Neural progenitor cell (in vitro differentiated cells): ENCODE data around the gene SAMD4A. TPM values are rescaled to one million over a fixed set of nuclear protein-coding genes. Genes with fewer than 3 reads are reported as not detected.

ENCODE experiments used
- DNase-seq: peaks from one replicate; pipeline ENCODE4 v3.0.0-alpha.2; 2016; ENCODE audit warnings: low spot score
- H2AFZ ChIP-seq: fragments of 200-600 bp; sonication (generic); replicated peaks from 2 replicates; pipeline ENCODE4 v1.6.1; 2016; ENCODE audit warnings: antibody characterized with exemption
- H3F3A ChIP-seq: fragments of 200-600 bp; sonication (generic); 2 replicates; pipeline ENCODE4 v1.6.1; 2016; ENCODE audit warnings: antibody characterized with exemption, low read depth
- H3K27ac ChIP-seq: fragments of 200-600 bp; sonication (generic); 2 replicates; pipeline ENCODE4 v1.5.1; 2016; ENCODE audit warnings: mild to moderate bottlenecking
- H3K27me3 ChIP-seq: fragments of 200-600 bp; sonication (generic); 2 replicates; pipeline ENCODE4 v1.6.1; 2016; ENCODE audit warnings: mild to moderate bottlenecking, moderate library complexity
- H3K36me3 ChIP-seq: fragments of 200-600 bp; sonication (generic); 2 replicates; pipeline ENCODE4 v1.5.1; 2016
- H3K4me1 ChIP-seq: fragments of 200-600 bp; sonication (generic); 2 replicates; pipeline ENCODE4 v1.6.1; 2016; ENCODE audit warnings: mixed run types
- H3K4me2 ChIP-seq: fragments of 200-600 bp; sonication (generic); 2 replicates; pipeline ENCODE4 v1.6.1; 2016
- H3K4me3 ChIP-seq: fragments of 200-600 bp; sonication (generic); 2 replicates; pipeline ENCODE4 v1.5.1; 2016
- H3K79me2 ChIP-seq: fragments of 200-600 bp; sonication (generic); 2 replicates; pipeline ENCODE4 v1.6.1; 2016; ENCODE audit warnings: low read depth
- H3K9ac ChIP-seq: fragments of 200-600 bp; sonication (generic); 2 replicates; pipeline ENCODE4 v1.6.1; 2016
- H3K9me3 ChIP-seq: fragments of 200-600 bp; sonication (generic); 2 replicates; pipeline ENCODE4 v1.5.1; 2016; ENCODE audit warnings: low read depth
- H4K20me1 ChIP-seq: fragments of 200-600 bp; sonication (generic); 2 replicates; pipeline ENCODE4 v1.6.1; 2016; ENCODE audit warnings: low read depth
- H3K27ac Mint-ChIP-seq: 3 replicates; pipeline ENCODE4 v1.8.0; 2021; ENCODE audit warnings: mixed read lengths
- H3K27me3 Mint-ChIP-seq: 2 replicates; pipeline ENCODE4 v1.8.0; 2022; ENCODE audit warnings: low read depth, mild to moderate bottlenecking, inconsistent platforms, moderate library complexity, mixed read lengths; ENCODE audit not compliant: insufficient read depth
- H3K36me3 Mint-ChIP-seq: 3 replicates; pipeline ENCODE4 v1.8.0; 2021; ENCODE audit warnings: mixed read lengths
- H3K4me1 Mint-ChIP-seq: 3 replicates; pipeline ENCODE4 v1.8.0; 2021; ENCODE audit warnings: mixed read lengths
- H3K4me3 Mint-ChIP-seq: 3 replicates; pipeline ENCODE4 v1.8.0; 2021; ENCODE audit warnings: mild to moderate bottlenecking, moderate library complexity, mixed read lengths
- H3K9me3 Mint-ChIP-seq: 3 replicates; pipeline ENCODE4 v1.8.0; 2020; ENCODE audit warnings: mixed read lengths
- CTCF ChIP-seq: fragments of 200-600 bp; sonication (generic); IDR thresholded peaks from 2 replicates; pipeline ENCODE4 v1.5.1; 2017; ENCODE audit warnings: antibody characterized with exemption, mild to moderate bottlenecking
- EZH2 ChIP-seq: fragments of 200-600 bp; sonication (generic); IDR thresholded peaks from 2 replicates; pipeline ENCODE4 v1.6.1; 2017; ENCODE audit warnings: antibody characterized with exemption, mild to moderate bottlenecking, moderate library complexity
- EZH2phosphoT487 ChIP-seq: fragments of 200-600 bp; sonication (generic); IDR thresholded peaks from 2 replicates; pipeline ENCODE4 v1.6.1; 2017; ENCODE audit warnings: antibody characterized with exemption
- total RNA-seq: library from RNA; depleted of rRNA; stranded (reverse); fragments of >200 nt; gene quantifications from 2 replicates; pipeline ENCODE4 v1.2.3, GENCODE V29; 2015; ENCODE audit warnings: low replicate concordance

Gene SAMD4A
- total RNA-seq, 1 donor from 2014 or later, result 4.3 TPM

- TF ChIP-seq CTCF (peak; percentile 96), EZH2phosphoT487 (no peak)
- H3K27ac ChIP-seq, result no peak overlapping the region
- H3K4me3 Mint-ChIP-seq, result peak overlapping the region; percentile 56
These were observed 238.8 kb downstream of the SAMD4A start for GRCh38 chr14:54805445-54806322.

GRCh38 chr14:54806616-54807015 is 239.7 kb downstream of the SAMD4A start:
- Histone ChIP-seq H3K27me3 (peaks cover 30% of the 10 kb centered on the region), H3K27ac (no peak overlapping the region), H3K9ac (no peak overlapping the region), H3K36me3 (no peaks in the 10 kb centered on the region), H2AFZ (no peak overlapping the region), H3F3A (no peaks in the 10 kb centered on the region), H3K79me2 (no peaks in the 10 kb centered on the region), H3K9me3 (no peaks in the 10 kb centered on the region), H3K4me3 (no peak overlapping the region), H4K20me1 (no peaks in the 10 kb centered on the region), H3K4me1 (no peaks in the 10 kb centered on the region), H3K4me2 (no peak overlapping the region)
- Mint-ChIP-seq H3K36me3 (no peaks in the 10 kb centered on the region), H3K27me3 (peaks cover 14% of the 10 kb centered on the region), H3K4me1 (peaks cover 14% of the 10 kb centered on the region), H3K27ac (no peak overlapping the region), H3K9me3 (peaks cover 2% of the 10 kb centered on the region), H3K4me3 (no peak overlapping the region)
- TF ChIP-seq EZH2phosphoT487 (no peak), CTCF (no peak), EZH2 (no peak)
- DNase-seq, result no peak

More at GRCh38 chr14:54805445-54806322, 238.8 kb downstream of the SAMD4A start:
- Histone ChIP-seq H3K79me2 (no peaks in the 10 kb centered on the region), H3K4me2 (peak overlapping the region; percentile 57), H3K4me1 (no peaks in the 10 kb centered on the region), H3K4me3 (peak overlapping the region; percentile 25), H3K27me3 (peaks cover 30% of the 10 kb centered on the region), H3K9ac (no peak overlapping the region), H2AFZ (peak overlapping the region; percentile 86), H3K36me3 (no peaks in the 10 kb centered on the region), H3K9me3 (no peaks in the 10 kb centered on the region), H3F3A (no peaks in the 10 kb centered on the region), H4K20me1 (no peaks in the 10 kb centered on the region)
- DNase-seq, result peak; percentile 93
- H3K9me3 Mint-ChIP-seq, result peaks cover 5% of the 10 kb centered on the region
- peaks cover 14% of the 10 kb centered on the region for H3K4me1 Mint-ChIP-seq
- no peak overlapping the region for H3K27ac Mint-ChIP-seq
- H3K27me3 Mint-ChIP-seq, result peaks cover 16% of the 10 kb centered on the region
- H3K36me3 Mint-ChIP-seq, result no peaks in the 10 kb centered on the region

GRCh38 chr14:54807428-54807827 is 240.5 kb downstream of the SAMD4A start:
- H3K27me3 ChIP-seq, result peaks cover 30% of the 10 kb centered on the region
- H3K4me1 Mint-ChIP-seq, result peaks cover 14% of the 10 kb centered on the region
- H2AFZ ChIP-seq, result no peak overlapping the region
- no peak overlapping the region for H3K4me3 ChIP-seq
- H3K79me2 ChIP-seq, result no peaks in the 10 kb centered on the region
- no peaks in the 10 kb centered on the region for H3K36me3 ChIP-seq
- no peak overlapping the region for H3K27ac ChIP-seq
- no peaks in the 10 kb centered on the region for H3K4me1 ChIP-seq
- no peaks in the 10 kb centered on the region for H3K36me3 Mint-ChIP-seq
- H3K27ac Mint-ChIP-seq, result no peak overlapping the region
- no peak overlapping the region for H3K4me2 ChIP-seq
- no peaks in the 10 kb centered on the region for H3K9me3 ChIP-seq
- DNase-seq, result no peak
- TF ChIP-seq EZH2phosphoT487, result no peak
- H3K9me3 Mint-ChIP-seq, result no peaks in the 10 kb centered on the region
- H3K27me3 Mint-ChIP-seq, result peaks cover 10% of the 10 kb centered on the region
- no peak overlapping the region for H3K9ac ChIP-seq
- H4K20me1 ChIP-seq, result no peaks in the 10 kb centered on the region
- H3F3A ChIP-seq, result no peaks in the 10 kb centered on the region
- H3K4me3 Mint-ChIP-seq, result no peak overlapping the region

- no peaks in the 10 kb centered on the region for H3K9me3 Mint-ChIP-seq
- TF ChIP-seq EZH2, result no peak
- no peak for TF ChIP-seq EZH2phosphoT487
- TF ChIP-seq CTCF, result no peak
- Histone ChIP-seq H3K36me3 (no peaks in the 10 kb centered on the region), H3K4me1 (no peaks in the 10 kb centered on the region), H3K9me3 (no peaks in the 10 kb centered on the region), H3F3A (no peaks in the 10 kb centered on the region), H3K4me3 (no peak overlapping the region), H2AFZ (no peak overlapping the region), H4K20me1 (no peaks in the 10 kb centered on the region), H3K27me3 (peaks cover 30% of the 10 kb centered on the region), H3K27ac (no peak overlapping the region), H3K4me2 (no peak overlapping the region), H3K79me2 (no peaks in the 10 kb centered on the region), H3K9ac (no peak overlapping the region)
- peaks cover 10% of the 10 kb centered on the region for H3K27me3 Mint-ChIP-seq
- no peak overlapping the region for H3K4me3 Mint-ChIP-seq
- no peaks in the 10 kb centered on the region for H3K36me3 Mint-ChIP-seq
- DNase-seq, result no peak
- peaks cover 14% of the 10 kb centered on the region for H3K4me1 Mint-ChIP-seq
- H3K27ac Mint-ChIP-seq, result no peak overlapping the region
These were observed 241.0 kb downstream of the SAMD4A start for GRCh38 chr14:54807881-54808280.
